Activated T-cell treated with anti-CD3 and anti-CD28 coated beads, Interleukin-2, amount 50 U/mL, for 48 hours (primary cell): Measurements from ENCODE around the gene OR56B1.
"Not testable (repeated sequence)": the region's sequence is repeated elsewhere in the genome, so short reads cannot be mapped to it uniquely, and the experiment has no call there.

ENCODE experiments used
- DNase-seq, 2 experiments: peaks; one replicate each; pipeline ENCODE4 v3.0.0-alpha.2; 2020

Gene OR56B1, protein sequence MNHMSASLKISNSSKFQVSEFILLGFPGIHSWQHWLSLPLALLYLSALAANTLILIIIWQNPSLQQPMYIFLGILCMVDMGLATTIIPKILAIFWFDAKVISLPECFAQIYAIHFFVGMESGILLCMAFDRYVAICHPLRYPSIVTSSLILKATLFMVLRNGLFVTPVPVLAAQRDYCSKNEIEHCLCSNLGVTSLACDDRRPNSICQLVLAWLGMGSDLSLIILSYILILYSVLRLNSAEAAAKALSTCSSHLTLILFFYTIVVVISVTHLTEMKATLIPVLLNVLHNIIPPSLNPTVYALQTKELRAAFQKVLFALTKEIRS

DNA sequence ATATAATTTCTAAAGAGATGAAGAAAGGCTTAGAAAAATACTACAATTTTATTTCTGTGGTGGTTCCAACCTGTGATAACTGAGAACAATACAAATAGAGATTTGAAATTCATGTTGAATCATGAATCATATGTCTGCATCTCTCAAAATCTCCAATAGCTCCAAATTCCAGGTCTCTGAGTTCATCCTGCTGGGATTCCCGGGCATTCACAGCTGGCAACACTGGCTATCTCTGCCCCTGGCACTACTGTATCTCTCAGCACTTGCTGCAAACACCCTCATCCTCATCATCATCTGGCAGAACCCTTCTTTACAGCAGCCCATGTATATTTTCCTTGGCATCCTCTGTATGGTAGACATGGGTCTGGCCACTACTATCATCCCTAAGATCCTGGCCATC lies at the start of gene OR56B1:
Gene OR56B1, plus strand, starts transcription at position 53 of the 400 bp plus-strand sequence. Its CDS starts 69 bp downstream, at position 122.
- no peak for DNase-seq

GRCh38 chr11:5688482-5688881 lies 47.8 kb upstream of the OR56B1 start:
- DNase-seq = no peak

- DNase-seq = peak; percentile 47 to 58
Observed at GRCh38 chr11:5689551-5689983, 46.7 kb upstream of the OR56B1 start, which contains the start of gene TRIM22. TSS of gene TRIM22 (plus strand) at chr11:5689790. CDS start at chr11:5696233, 6,443 bp downstream.

DNA sequence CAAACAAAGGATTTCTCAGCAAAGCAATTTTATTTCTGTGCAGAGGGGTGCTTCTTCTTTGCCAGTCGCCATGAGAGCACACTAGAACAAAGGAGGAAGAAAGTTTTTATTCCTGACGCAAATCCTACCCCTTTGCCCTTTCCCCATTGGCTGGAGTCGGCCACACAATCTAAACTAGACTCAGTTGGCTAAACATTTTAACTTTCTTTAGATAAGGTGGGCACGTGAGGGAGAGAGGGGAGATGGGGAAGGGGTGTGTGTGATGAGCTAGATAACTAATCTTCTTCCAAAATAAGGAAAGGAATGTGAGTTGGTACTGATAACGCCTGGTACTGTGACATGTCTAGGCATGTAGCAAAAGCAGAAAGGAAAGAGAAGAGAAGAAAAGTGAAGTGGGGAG lies 46.0 kb upstream of the OR56B1 start:
- no peak for DNase-seq

DNA sequence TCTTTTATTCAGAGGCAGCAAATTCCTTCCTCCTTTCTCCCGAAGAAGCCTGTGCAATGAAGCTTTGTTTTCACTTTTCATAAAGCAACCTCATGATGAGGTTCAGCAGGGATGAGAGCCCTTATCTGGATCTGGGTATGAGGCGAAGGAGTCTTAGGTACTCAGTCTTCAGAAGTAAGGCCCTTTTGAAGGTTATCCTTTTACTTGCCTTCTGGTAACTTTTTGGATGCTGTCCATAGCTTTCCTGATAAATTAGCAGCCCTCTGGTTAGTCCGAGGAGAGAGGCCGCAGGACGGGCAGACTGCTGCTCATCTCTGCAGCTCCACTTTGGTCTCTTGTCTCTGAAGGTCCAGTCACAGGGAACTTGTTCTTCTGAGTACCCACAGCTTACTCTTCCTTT lies 45.5 kb upstream of the OR56B1 start:
- DNase-seq = no peak

- DNase-seq = not testable (repeated sequence)
Observed at GRCh38 chr11:5691238-5691963, 44.8 kb upstream of the OR56B1 start.

DNA sequence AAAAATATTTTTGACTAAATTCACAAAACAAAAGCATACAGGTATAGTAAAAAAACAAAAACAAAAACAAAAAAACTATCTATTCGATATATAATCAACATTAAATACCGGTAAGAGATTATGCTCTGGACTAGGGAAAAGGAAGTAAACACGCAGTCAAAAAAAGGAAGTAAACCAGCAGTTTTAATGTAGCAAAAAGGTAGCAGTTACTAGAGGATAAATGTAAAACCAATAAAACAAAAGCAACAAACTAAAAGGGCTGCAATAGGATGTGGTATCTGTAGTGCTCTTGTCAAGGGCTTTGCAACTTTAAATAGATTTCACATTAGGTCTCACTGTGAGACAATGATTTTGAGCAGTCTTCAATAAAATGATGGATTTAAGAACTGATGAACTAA lies 44.3 kb upstream of the OR56B1 start:
- DNase-seq = no peak

DNA sequence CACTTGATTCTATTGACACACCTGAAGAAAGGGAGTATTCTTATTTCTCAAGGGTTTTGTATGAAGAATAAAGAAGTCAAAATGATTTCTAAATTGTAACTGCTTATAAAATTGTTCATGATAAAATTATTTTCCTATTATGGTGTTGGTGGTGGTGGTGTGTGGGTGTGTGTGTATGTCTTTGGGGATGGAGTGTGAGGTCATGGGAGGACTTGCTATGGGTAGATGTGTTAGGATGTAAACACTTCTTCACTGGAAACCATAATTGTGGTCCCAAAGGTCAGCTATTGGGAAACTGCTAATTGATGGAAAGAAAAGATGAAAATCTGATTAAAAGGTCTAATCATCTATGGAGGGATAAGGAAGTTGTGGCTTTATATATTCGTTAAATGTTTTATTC lies 41.6 kb upstream of the OR56B1 start:
- DNase-seq = no peak

GRCh38 chr11:5695580-5695979 lies 40.7 kb upstream of the OR56B1 start:
- DNase-seq = no peak

DNA sequence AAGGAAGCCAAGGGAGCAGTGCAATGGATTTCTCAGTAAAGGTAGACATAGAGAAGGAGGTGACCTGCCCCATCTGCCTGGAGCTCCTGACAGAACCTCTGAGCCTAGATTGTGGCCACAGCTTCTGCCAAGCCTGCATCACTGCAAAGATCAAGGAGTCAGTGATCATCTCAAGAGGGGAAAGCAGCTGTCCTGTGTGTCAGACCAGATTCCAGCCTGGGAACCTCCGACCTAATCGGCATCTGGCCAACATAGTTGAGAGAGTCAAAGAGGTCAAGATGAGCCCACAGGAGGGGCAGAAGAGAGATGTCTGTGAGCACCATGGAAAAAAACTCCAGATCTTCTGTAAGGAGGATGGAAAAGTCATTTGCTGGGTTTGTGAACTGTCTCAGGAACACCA lies 40.0 kb upstream of the OR56B1 start:
- DNase-seq = no peak

DNA sequence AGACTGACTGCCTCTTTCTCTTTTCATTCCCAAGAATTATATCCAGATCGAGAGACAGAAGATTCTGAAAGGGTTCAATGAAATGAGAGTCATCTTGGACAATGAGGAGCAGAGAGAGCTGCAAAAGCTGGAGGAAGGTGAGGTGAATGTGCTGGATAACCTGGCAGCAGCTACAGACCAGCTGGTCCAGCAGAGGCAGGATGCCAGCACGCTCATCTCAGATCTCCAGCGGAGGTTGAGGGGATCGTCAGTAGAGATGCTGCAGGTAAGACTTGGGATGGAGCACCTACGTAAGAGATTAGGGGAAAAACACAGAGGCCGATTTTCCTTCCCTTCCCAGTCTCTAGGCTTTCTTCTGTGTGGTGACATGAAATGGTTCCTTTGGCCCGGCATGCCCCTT lies 38.0 kb upstream of the OR56B1 start:
- DNase-seq = no peak

DNA sequence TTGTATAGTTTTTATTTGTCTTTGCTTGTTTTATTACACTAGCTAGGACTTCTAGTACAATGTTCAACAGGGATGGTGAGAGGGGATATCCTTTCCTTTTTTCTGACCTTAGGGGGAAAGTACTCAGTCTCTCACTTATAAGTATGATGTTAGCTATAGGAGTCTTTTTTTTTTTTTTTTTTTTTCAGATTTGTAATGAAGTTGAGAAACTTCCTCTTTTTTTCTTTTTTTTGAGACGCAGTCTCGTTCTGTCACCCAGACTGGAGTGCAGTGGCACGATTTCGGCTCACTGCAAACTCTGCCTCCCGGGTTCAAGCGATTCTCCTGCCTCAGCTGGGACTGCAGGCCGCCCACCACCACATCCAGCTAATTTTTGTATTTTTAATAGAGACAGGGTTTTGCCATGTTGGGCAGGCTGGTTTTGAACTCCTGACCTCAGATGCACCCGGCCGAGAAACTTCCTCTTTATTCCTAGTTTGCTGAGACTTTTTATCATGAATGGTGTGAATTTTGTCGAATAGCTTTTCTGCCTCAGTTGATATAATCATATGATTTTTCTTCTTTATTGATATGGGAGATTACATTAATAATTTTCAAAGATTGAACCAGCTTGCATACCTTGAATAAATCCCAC lies 35.7 kb upstream of the OR56B1 start:
- no peak for DNase-seq

DNA sequence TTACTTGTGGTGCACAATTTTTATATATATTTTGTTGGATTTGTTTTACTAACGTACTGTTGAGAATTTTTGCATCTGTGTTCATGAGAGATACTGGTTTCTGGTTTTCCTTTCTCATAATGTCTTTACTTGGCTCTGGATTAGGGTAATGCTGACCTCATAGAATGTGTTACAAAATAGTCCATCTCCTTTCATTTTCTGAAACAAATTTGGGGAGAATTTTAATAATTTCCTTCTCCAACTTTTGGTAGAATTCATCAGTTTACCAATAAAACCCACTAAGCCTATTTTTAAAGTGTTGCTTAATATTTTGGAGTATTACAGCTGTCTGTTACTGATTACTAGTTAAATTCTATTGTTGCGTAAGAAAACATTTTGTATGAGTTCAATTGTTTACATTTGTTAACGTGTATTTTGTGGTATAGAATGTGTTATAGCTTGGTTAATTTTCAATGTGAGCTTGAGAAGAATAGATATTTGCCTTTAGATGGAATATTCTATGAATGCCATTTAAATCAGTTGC lies 35.1 kb upstream of the OR56B1 start:
- DNase-seq = no peak

DNA sequence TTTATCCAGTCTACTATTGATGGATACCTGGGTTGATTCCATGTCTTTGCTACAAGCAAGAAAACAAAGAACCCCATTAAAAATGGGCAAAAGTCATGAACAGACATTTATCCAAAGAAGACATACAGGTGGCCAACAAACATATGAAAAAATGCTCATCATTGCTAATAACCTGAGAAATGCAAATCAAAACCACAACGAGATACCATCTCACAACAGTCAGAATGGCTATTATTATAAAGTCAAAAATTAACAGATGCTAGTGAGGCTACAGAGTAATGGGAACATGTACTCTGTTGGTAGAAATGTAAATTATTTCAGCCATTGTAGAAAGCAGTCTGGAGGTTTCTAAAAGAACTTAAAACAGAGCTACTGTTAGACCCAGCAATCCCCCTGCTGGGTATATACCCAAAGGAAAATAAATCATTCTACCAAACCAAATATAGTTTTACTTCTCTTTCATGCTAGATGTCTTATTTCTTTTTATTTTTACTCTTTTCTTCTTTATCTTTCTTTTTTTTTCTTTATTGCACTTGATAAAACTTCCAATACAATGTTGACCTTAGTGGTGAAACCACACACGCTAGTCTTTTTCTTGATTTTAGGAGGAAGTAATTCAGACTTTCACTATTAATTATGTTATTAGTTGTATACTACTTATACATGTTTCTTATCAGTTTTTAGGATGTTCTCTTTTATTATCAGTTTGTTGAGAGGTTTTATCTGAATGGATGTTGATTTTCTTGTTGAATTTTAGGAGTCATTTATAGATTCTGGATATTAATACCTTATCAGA lies 32.3 kb upstream of the OR56B1 start:
- DNase-seq = no peak

DNA sequence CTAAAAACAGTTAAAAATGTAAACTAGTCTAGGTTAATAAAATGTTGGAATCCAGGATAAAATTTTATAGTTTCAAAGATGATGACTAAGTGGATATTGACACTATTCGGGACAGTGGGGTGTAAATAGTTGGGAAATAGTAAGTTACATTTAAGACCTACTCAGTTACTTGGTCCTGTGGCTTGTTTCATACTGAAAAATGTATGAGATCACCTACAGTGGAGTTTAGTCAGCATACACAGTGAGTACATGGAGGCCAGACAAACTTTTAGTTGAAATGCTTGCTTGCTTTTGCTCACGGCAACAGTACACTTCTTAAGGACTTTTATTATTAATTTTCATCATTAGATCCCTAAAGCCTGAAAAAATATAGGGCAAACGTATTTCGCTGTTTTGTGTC lies 30.6 kb upstream of the OR56B1 start:
- DNase-seq = no peak

DNA sequence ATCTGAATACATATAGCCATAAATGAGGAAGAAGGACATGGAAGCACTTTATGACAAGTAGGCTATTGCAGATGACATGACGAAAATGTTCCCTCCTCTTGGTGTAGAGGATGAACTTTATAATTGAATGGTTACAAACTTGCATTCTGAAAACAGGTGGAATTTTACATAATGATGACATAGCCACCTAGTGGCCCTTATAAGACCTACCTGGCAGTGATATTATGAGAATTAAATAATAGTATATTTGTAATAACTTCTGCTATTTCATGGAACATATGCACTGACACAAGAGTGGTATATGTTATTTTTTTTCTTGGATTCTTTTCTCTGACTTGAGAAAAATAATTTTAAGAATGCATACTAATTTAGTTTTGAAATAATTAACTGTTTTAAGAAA lies 23.7 kb upstream of the OR56B1 start:
- no peak for DNase-seq

GRCh38 chr11:5713695-5714094 lies 22.6 kb upstream of the OR56B1 start:
- DNase-seq = no peak

GRCh38 chr11:5716518-5716917 lies 19.7 kb upstream of the OR56B1 start:
- DNase-seq = not testable (repeated sequence)

DNA sequence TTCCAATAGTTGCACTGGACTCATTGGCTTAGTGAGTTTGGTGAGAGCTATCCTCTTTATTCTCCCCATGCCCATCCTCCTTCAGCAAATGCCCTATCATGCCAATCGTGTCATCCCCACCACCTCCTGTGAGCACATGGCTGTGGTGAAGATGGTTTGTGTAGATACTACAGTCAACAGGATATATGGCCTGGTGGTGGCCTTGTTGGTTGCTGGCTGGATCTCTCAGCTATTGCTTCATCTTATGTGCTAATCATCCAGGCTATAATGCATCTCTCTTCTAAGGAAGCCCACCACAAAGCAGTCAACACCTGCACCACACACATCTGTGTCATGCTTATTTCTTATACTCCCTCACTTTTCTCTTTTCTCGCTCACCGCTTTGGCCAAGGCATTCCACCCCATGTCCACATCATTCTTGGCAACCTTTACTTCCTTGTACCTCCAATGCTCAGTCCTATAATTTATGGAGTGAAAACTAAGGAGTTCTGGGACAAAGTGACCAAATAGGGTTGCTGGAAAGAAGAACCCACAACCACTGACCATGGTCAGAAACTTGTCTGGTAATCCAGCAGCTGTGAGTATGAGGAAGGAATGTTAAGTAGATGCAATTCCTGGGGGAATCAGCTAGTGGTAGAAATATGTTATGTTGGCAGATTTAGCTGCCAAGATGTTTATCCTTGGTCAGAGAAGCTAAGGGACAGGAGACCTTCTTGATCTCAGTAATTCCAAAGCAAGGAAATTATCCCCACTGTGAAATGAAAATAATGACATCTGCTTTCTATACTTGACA lies 16.3 kb upstream of the OR56B1 start:
- no peak for DNase-seq

- no peak for DNase-seq
Observed at GRCh38 chr11:5722622-5723021, 13.6 kb upstream of the OR56B1 start.

DNA sequence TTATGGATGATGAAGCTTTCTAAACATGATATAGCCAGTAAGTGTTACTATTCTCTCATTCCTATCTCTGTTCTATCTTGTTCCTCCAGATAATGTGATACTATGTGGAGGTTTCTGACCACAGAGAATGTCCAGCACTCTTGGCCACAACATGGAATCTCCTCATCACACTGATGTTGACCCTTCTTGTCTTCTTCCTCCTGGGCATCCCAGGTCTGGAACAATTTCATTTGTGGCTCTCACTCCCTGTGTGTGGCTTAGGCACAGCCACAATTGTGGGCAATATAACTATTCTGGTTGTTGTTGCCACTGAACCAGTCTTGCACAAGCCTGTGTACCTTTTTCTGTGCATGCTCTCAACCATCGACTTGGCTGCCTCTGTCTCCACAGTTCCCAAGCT lies 9.9 kb upstream of the OR56B1 start:
- DNase-seq = no peak

DNA sequence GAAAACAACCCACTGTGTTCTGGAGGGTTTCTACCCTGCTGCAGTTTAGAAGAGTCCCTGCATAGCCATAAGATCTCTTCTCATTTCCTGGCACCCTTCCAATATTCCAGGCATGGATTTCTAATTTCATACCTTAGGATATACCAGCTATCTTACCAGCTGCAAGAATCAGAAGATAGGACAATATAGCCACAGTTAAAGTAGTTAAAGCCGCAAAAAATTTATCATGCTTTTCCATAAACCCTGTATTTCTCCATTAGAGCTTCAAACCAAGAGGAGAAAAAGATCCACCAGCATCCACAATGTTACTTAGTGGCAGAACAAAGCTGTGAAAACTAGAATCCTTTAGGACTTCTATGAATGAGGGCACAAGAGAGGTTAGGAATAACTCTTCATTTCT lies 8.6 kb upstream of the OR56B1 start:
- no peak for DNase-seq
